Measurements from ENCODE around the gene UNC5B. TPM values are rescaled to one million over a fixed set of nuclear protein-coding genes. Genes with fewer than 3 reads are reported as not detected.
"Not testable (repeated sequence)": the region's sequence is repeated elsewhere in the genome, so short reads cannot be mapped to it uniquely, and the experiment has no call there.

UNC5B gene
- total RNA-seq, 1 donor: 135 TPM

DNA sequence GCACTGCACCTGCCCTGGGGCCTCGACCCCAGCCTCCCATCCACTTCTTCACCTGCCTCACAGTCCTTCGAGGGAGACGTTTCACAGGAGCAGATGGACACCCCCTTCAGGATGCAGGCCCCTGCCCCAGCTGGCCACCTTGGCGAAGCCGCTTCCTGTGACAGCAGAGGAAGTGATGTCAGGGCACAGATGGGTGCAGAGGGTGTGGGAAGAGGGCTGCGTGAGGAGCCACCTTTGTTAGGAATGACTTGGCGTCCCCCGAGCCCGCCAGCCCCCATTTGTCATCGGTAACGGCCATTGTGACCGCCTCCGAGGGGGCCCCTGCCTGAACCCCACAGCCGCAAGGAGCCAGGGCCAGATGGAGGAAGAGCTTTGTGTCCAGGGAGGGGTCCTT is 59.3 kb downstream of the UNC5B start:
- Histone ChIP-seq H4K20me1 (ENCODE audit: insufficient read depth, low read length) (peaks cover 22% of the 10 kb centered on the region), H3K4me2 (ENCODE audit: insufficient read depth, low read length) (no peak overlapping the region), H3K4me1 (ENCODE audit: insufficient read depth, low read length) (peaks cover 36% of the 10 kb centered on the region), H3K36me3 (ENCODE audit: insufficient read depth, low read length) (no peaks in the 10 kb centered on the region), H3K9me3 (ENCODE audit: low read depth, low read length) (no peaks in the 10 kb centered on the region), H3K27ac (ENCODE audit: low read depth, low read length) (no peak overlapping the region), H3K4me3 (ENCODE audit: insufficient read depth, low read length) (no peak overlapping the region), H2AFZ (ENCODE audit: low read length) (no peak overlapping the region), H3K79me2 (ENCODE audit: insufficient read depth, low read length) (peaks cover 4% of the 10 kb centered on the region), H3K27me3 (ENCODE audit: insufficient read depth, low read length) (no peaks in the 10 kb centered on the region)
- DNase-seq (ENCODE audit: insufficient read length, low spot score, missing footprints): peak; percentile 23
- TF ChIP-seq, protein P1, sequence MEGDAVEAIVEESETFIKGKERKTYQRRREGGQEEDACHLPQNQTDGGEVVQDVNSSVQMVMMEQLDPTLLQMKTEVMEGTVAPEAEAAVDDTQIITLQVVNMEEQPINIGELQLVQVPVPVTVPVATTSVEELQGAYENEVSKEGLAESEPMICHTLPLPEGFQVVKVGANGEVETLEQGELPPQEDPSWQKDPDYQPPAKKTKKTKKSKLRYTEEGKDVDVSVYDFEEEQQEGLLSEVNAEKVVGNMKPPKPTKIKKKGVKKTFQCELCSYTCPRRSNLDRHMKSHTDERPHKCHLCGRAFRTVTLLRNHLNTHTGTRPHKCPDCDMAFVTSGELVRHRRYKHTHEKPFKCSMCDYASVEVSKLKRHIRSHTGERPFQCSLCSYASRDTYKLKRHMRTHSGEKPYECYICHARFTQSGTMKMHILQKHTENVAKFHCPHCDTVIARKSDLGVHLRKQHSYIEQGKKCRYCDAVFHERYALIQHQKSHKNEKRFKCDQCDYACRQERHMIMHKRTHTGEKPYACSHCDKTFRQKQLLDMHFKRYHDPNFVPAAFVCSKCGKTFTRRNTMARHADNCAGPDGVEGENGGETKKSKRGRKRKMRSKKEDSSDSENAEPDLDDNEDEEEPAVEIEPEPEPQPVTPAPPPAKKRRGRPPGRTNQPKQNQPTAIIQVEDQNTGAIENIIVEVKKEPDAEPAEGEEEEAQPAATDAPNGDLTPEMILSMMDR (IDR thresholded peaks at IDR 0.05; ENCODE audit: extremely low read depth, low read depth, low read length): no peak

DNA sequence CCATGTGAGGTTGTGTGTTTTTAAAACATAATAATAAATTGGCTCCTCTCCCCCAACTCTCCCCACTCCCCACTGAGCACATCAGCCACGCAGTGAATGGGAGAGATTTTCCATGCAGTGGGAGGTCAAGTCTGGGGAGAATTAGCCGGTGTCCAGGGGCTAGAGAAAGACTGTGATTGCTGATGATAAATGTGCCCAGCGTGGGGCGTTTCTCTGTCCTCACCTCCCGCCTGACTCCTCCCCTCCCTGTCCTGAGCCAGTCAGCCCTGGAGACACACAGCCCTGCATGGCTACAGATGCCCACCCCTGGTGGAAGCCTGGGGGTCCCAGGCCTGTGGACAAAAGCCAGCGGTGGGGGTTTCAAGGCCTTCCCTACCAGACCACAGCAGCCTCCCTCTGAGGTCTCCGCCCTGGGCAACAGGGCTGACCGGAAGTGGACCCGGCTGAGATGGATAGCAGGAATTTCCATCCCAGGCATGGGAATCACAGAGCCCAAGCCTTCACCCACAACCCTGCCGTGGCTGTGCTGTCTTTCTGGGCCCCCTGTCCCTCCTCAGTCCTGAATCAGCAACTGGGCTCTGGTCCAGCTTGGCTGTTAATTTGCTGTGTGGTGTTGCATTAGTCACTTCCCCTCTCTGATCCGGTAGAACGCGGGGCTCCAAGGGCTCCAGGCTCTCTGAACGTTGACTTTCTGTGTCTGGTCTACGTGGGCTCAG is 59.8 kb downstream of the UNC5B start:
- peak overlapping the region; percentile 27 for H2AFZ ChIP-seq (ENCODE audit: low read length)
- H3K79me2 ChIP-seq (ENCODE audit: insufficient read depth, low read length): peaks cover 4% of the 10 kb centered on the region
- no peaks in the 10 kb centered on the region for H3K9me3 ChIP-seq (ENCODE audit: low read depth, low read length)
- H3K27me3 ChIP-seq (ENCODE audit: insufficient read depth, low read length): no peaks in the 10 kb centered on the region
- peak overlapping the region; percentile 23 for H3K4me3 ChIP-seq (ENCODE audit: insufficient read depth, low read length)
- peak; percentile 97 for DNase-seq (ENCODE audit: insufficient read length, low spot score, missing footprints)
- TF ChIP-seq, protein P1 (IDR thresholded peaks at IDR 0.05; ENCODE audit: extremely low read depth, low read depth, low read length): no peak
- H4K20me1 ChIP-seq (ENCODE audit: insufficient read depth, low read length): peaks cover 22% of the 10 kb centered on the region
- H3K27ac ChIP-seq (ENCODE audit: low read depth, low read length): peak overlapping the region; percentile 64
- no peaks in the 10 kb centered on the region for H3K36me3 ChIP-seq (ENCODE audit: insufficient read depth, low read length)
- peaks cover 33% of the 10 kb centered on the region for H3K4me1 ChIP-seq (ENCODE audit: insufficient read depth, low read length)
- H3K4me2 ChIP-seq (ENCODE audit: insufficient read depth, low read length): peak overlapping the region; percentile 51

DNA sequence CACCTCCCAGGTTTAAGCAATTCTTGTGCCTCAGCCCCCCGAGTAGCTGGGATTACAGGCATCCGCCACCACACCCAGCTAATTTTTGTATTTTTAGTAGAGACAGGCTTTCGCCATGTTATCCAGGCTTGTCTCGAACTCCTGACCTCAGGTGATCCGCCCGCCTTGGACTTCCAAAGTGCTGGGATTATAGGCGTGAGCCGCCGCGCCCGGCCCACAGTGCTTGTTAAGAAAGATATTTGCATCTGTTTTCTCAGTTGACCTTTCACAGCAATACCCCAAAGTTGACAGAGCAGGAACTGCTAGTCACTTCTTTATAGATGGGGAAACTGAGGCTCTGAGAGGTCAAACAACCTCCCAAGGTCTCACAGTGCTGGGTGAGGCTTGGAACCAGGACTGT is 60.6 kb downstream of the UNC5B start:
- Histone ChIP-seq H3K27ac (ENCODE audit: low read depth, low read length) (peak overlapping the region; percentile 64), H4K20me1 (ENCODE audit: insufficient read depth, low read length) (peaks cover 18% of the 10 kb centered on the region), H3K4me1 (ENCODE audit: insufficient read depth, low read length) (peaks cover 33% of the 10 kb centered on the region)
- H3K9me3 ChIP-seq (ENCODE audit: low read depth, low read length); DNase-seq (ENCODE audit: insufficient read length, low spot score, missing footprints); H3K36me3 ChIP-seq (ENCODE audit: insufficient read depth, low read length); H3K27me3 ChIP-seq (ENCODE audit: insufficient read depth, low read length); H3K4me3 ChIP-seq (ENCODE audit: insufficient read depth, low read length); H2AFZ ChIP-seq (ENCODE audit: low read length); H3K79me2 ChIP-seq (ENCODE audit: insufficient read depth, low read length); H3K4me2 ChIP-seq (ENCODE audit: insufficient read depth, low read length): not testable (repeated sequence)

- Histone ChIP-seq H3K9me3 (ENCODE audit: low read depth, low read length) (no peaks in the 10 kb centered on the region), H3K4me3 (ENCODE audit: insufficient read depth, low read length) (no peak overlapping the region), H3K79me2 (ENCODE audit: insufficient read depth, low read length) (peaks cover 4% of the 10 kb centered on the region), H3K27me3 (ENCODE audit: insufficient read depth, low read length) (no peaks in the 10 kb centered on the region), H3K4me2 (ENCODE audit: insufficient read depth, low read length) (no peak overlapping the region), H3K4me1 (ENCODE audit: insufficient read depth, low read length) (peaks cover 28% of the 10 kb centered on the region), H3K36me3 (ENCODE audit: insufficient read depth, low read length) (no peaks in the 10 kb centered on the region), H2AFZ (ENCODE audit: low read length) (no peak overlapping the region), H3K27ac (ENCODE audit: low read depth, low read length) (no peak overlapping the region), H4K20me1 (ENCODE audit: insufficient read depth, low read length) (peaks cover 13% of the 10 kb centered on the region)
- peak; percentile 48 for DNase-seq (ENCODE audit: insufficient read length, low spot score, missing footprints)
- TF ChIP-seq, protein P1 (IDR thresholded peaks at IDR 0.05; ENCODE audit: extremely low read depth, low read depth, low read length): no peak
Observed at GRCh38 chr10:71273506-71273905, 61.1 kb downstream of the UNC5B start.
